Measurements from ENCODE around the gene PTPRB. TPM values are rescaled to one million over a fixed set of nuclear protein-coding genes. Genes with fewer than 3 reads are reported as not detected.

The PTPRB gene
- total and polyA plus RNA-seq, 11 donors, result 17.0 to 41.5 (median 34.2) TPM

DNA sequence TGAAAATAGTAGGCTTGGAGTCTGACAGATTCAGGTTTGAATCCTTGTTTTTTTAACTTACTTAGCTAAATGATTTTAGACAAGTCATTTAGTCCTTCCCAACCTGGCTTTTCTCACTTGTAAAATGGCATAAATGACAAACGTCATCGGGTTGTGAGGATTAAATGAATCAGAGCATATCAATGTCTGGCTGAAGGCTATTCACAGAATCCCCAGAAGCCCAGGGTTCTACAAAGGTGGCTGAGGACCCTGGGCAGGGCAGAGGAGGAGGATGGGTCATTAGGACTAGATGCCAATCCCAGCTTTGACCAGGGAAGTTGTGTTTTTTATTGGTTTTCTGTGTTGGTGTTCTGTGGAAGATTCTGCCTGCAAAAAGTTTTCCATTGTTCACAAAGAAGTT lies 7.6 kb upstream of the PTPRB start:
- intact Hi-C loops (cut with DNase I), result loop anchor here in 6 of 10 donors (5.0 to 10.0 kb wide), 4 partner anchors 33 to 50 kb away; no protein-coding TSS in a partner anchor
- TF ChIP-seq POLR2A (IDR thresholded peaks at IDR 0.05), result no peak
- TF ChIP-seq, protein P1, sequence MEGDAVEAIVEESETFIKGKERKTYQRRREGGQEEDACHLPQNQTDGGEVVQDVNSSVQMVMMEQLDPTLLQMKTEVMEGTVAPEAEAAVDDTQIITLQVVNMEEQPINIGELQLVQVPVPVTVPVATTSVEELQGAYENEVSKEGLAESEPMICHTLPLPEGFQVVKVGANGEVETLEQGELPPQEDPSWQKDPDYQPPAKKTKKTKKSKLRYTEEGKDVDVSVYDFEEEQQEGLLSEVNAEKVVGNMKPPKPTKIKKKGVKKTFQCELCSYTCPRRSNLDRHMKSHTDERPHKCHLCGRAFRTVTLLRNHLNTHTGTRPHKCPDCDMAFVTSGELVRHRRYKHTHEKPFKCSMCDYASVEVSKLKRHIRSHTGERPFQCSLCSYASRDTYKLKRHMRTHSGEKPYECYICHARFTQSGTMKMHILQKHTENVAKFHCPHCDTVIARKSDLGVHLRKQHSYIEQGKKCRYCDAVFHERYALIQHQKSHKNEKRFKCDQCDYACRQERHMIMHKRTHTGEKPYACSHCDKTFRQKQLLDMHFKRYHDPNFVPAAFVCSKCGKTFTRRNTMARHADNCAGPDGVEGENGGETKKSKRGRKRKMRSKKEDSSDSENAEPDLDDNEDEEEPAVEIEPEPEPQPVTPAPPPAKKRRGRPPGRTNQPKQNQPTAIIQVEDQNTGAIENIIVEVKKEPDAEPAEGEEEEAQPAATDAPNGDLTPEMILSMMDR (IDR thresholded peaks at IDR 0.05), result no peak
- H3K9me3 ChIP-seq, result no peaks in the 10 kb centered on the region
- DNase-seq (no peak), ATAC-seq (no peak)
- WGBS, 4 donors, result 83 to 95% (median 88%) methylated on average over 2 of the region's 2 CpGs
- no peak overlapping the region for H3K4me3 ChIP-seq
- no peaks in the 10 kb centered on the region for H3K36me3 ChIP-seq
- no peaks in the 10 kb centered on the region for H3K27me3 ChIP-seq
- peak overlapping the region in 10 of 12 donors; percentile 8 to 63 (median 50) for H3K27ac ChIP-seq
- peaks cover 0 to 52% (median 30%) of the 10 kb centered on the region in 12 donors for H3K4me1 ChIP-seq

DNA sequence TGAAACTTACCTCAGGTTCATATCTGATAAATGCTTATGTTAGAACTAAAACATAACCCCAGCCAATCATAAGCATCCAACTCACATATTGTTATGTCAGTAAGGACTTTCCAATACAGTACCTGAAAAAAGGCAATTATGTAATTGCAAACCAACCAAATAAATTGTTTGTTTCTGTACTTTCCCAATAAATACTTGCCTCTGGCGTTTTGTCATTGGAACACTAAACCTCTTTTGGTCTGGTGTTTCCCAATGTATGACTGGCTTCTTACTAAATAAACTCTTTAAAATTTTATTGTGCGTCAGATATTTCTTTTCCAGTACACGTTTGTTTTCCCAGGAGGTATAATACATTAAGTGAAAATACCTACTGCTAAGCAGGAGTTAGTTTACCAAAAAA lies 6.7 kb upstream of the PTPRB start:
- H3K4me1 ChIP-seq, result peaks cover 0 to 49% (median 27%) of the 10 kb centered on the region in 12 donors
- no peak overlapping the region for H3K4me3 ChIP-seq
- intact Hi-C loops (cut with DNase I), result loop anchor here in 2 of 10 donors (10.0 kb wide), 1 partner anchor 49 kb away; no protein-coding TSS in a partner anchor
- no peak overlapping the region for H3K27ac ChIP-seq
- no peaks in the 10 kb centered on the region for H3K9me3 ChIP-seq
- ATAC-seq (no peak), DNase-seq (no peak)
- TF ChIP-seq, protein P1 (IDR thresholded peaks at IDR 0.05), result no peak
- no peak for TF ChIP-seq POLR2A (IDR thresholded peaks at IDR 0.05)
- H3K36me3 ChIP-seq, result no peaks in the 10 kb centered on the region
- H3K27me3 ChIP-seq, result no peaks in the 10 kb centered on the region
- 86 to 91% (median 89%) methylated on average over 3 of the region's 3 CpGs for WGBS, 4 donors

DNA sequence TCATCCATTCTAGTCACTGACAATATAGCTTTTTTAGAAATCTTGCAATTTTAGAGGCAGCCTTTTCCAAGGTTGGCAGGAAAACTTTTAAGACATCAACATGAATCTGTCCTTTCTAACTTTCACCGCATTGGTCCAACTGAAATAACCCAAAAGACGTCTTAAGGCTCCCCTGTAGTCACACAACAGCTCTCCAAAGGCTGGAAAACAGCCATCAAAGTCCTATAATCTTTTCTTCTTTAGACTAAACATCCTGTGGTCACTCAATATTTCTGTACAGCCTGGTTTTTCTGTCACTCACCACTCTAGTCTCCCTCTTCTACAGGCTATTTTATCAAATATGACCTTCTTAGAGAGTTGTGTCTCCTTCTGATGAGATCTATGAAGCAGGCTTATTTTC lies 4.5 kb upstream of the PTPRB start:
- WGBS, 4 donors, result 78 to 88% (median 84%) methylated on average over 2 of the region's 2 CpGs
- Histone ChIP-seq H3K27ac (no peak overlapping the region), H3K4me3 (no peak overlapping the region), H3K27me3 (no peaks in the 10 kb centered on the region), H3K36me3 (no peaks in the 10 kb centered on the region), H3K9me3 (no peaks in the 10 kb centered on the region), H3K4me1 (peaks cover 0 to 33% (median 14%) of the 10 kb centered on the region in 12 donors)
- TF ChIP-seq, protein P1 (IDR thresholded peaks at IDR 0.05), result no peak
- TF ChIP-seq POLR2A (IDR thresholded peaks at IDR 0.05), result no peak
- intact Hi-C loops (cut with DNase I), result loop anchor here in 2 of 10 donors (10.0 kb wide), 1 partner anchor 47 kb away; no protein-coding TSS in a partner anchor
- DNase-seq, result no peak
- ATAC-seq, result no peak

DNA sequence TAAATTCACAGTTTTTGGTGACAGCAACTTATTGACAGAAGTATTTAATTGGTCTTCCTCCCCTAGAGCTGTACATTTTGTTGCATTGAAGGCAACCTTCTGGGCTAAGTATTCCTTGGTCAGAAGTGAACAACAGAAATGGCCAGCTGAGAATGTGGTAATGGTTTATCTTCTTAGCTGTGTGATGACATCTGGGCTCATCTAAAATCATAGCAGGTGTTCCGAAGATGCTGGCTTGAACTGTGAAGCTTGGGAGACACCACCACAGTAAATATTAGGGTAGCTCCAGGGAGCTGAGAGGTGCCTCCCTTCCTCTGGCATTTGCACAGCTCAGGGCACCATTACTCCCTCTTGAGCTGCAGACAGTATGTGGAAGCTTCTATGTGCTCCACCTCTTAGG lies 3.7 kb upstream of the PTPRB start:
- Histone ChIP-seq H3K4me1 (peaks cover 0 to 25% (median 8%) of the 10 kb centered on the region in 12 donors), H3K27ac (no peak overlapping the region), H3K36me3 (no peaks in the 10 kb centered on the region), H3K4me3 (no peak overlapping the region), H3K27me3 (no peaks in the 10 kb centered on the region), H3K9me3 (no peaks in the 10 kb centered on the region)
- 84 to 100% (median 89%) methylated on average over 1 of the region's 1 CpG for WGBS, 4 donors
- ATAC-seq (no peak), DNase-seq (no peak)
- TF ChIP-seq, protein P1 (IDR thresholded peaks at IDR 0.05), result no peak
- TF ChIP-seq POLR2A (IDR thresholded peaks at IDR 0.05), result no peak
- intact Hi-C loops (cut with DNase I), result loop anchor here in 2 of 10 donors (10.0 kb wide), 1 partner anchor 46 kb away; no protein-coding TSS in a partner anchor
